Vagina (tissue), 2 donors: ENCODE measurements around the gene TLK2. TPM values are rescaled to one million over a fixed set of nuclear protein-coding genes. Genes with fewer than 3 reads are reported as not detected.
"Not testable (repeated sequence)": the region's sequence is repeated elsewhere in the genome, so short reads cannot be mapped to it uniquely, and the experiment has no call there.

Source experiments
- DNase-seq, 2 donors: peaks; one replicate each; pipeline ENCODE4 v3.0.0-alpha.2; 2017; ENCODE audit errors: extremely low spot score in 2 of 2
- H3K27ac ChIP-seq: fragments of 200-600 bp; sonication (generic); one replicate; pipeline ENCODE4 v1.5.1; 2019
- H3K27me3 ChIP-seq: fragments of 200-600 bp; sonication (generic); one replicate; pipeline ENCODE4 v1.5.1; 2019
- H3K36me3 ChIP-seq, 2 donors: fragments of 200-600 bp; sonication (generic); one replicate each; pipeline ENCODE4 v1.5.1; 2017 to 2019
- H3K4me1 ChIP-seq: fragments of 200-600 bp; sonication (generic); one replicate; pipeline ENCODE4 v1.5.1; 2019
- H3K4me3 ChIP-seq, 2 donors: fragments of 200-600 bp; sonication (generic); 1 replicate in 1 of 2; 2 replicates in 1 of 2; pipeline ENCODE4 v1.5.1; 2016 to 2019
- H3K9me3 ChIP-seq: fragments of 200-600 bp; sonication (generic); one replicate; pipeline ENCODE4 v1.5.1; 2019
- CTCF ChIP-seq, 3 experiments: fragments of 450-650 bp in 2 of 3; fragments of 200-600 bp in 1 of 3; sonication (generic) in 1 of 3; IDR thresholded peaks; one replicate each; pipeline ENCODE4 v1.5.1; 2017 to 2019; ENCODE audit warnings: antibody characterized with exemption in 3 of 3, mild to moderate bottlenecking in 2 of 3, moderate library complexity in 2 of 3
- POLR2A ChIP-seq, 2 donors: fragments of 450-650 bp; IDR thresholded peaks; one replicate each; pipeline ENCODE4 v1.6.1; 2017; ENCODE audit warnings: antibody characterized with exemption in 2 of 2, mild to moderate bottlenecking in 2 of 2, moderate library complexity in 2 of 2
- POLR2AphosphoS5 ChIP-seq, 2 donors: sonication (generic); formaldehyde crosslinking; IDR thresholded peaks; one replicate each; pipeline ENCODE4 v1.9.0; 2017; ENCODE audit warnings: antibody characterized with exemption in 2 of 2, mild to moderate bottlenecking in 2 of 2, low read depth in 1 of 2; ENCODE audit not compliant: insufficient read depth in 1 of 2
- intact Hi-C: fragments of 100-400 bp; cut with DNase I; formaldehyde crosslinking; loops from one replicate; pipeline ENCODE4 v1.15.1; 2023
- total RNA-seq: library from RNA; depleted of rRNA; stranded (reverse); fragments of >200 nt; gene quantifications from one replicate; pipeline ENCODE4 v1.2.3, GENCODE V29; 2016

TLK2 gene
- total RNA-seq, 1 donor from 2014 or later: 40.3 TPM

DNA sequence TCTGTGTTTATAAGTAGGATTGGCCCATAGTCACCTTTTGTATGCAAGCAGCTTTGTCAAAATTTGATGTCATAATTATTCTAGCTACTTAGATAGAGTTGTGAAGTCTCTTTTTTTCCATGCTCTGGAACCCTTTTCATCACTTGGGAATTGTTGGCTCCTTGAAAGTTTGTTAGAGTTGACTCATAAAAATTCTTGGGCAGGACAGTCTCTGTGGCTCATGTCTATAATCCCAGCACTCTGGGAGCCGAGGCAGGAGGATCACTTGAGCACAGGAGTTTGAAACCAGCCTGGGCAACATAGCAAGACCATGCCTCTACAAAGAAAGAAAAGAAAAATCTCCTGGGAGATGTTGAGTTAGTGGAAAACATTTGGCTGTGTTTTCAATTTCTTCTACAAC is 103.1 kb downstream of the TLK2 start:
- H3K4me1 ChIP-seq: no peaks in the 10 kb centered on the region
- intact Hi-C loops: no loop called here
- TF ChIP-seq CTCF (IDR thresholded peaks at IDR 0.05): no peak
- no peak for TF ChIP-seq POLR2A (IDR thresholded peaks at IDR 0.05)
- TF ChIP-seq POLR2AphosphoS5 (IDR thresholded peaks at IDR 0.05; ENCODE audit: insufficient read depth in 1 of 2, low read depth in 1 of 2): no peak
- H3K36me3 ChIP-seq: peaks cover 0 to 22% of the 10 kb centered on the region in 2 donors
- H3K27me3 ChIP-seq: no peaks in the 10 kb centered on the region
- no peak for DNase-seq
- no peak overlapping the region for H3K4me3 ChIP-seq
- H3K27ac ChIP-seq: no peak overlapping the region
- H3K9me3 ChIP-seq: no peaks in the 10 kb centered on the region

DNA sequence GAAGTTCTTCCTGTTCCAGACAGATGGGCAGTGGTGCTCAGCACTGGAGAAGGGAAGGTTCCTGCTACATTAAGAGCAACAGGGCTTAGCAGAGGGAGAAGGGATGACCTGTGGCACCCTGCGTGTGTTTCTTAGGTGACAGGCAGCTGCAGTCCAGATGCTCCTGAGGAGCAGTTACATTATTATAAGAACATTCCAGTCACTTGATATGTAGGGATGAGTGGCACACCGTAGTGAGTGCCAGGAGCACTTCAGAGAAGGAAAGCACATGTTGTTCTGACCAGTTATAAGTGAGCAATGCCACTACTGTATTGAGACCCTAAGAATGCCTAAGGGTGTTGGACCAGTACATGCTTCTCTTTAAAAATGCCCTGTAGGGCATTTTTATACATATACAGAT is 108.9 kb downstream of the TLK2 start:
- TF ChIP-seq POLR2A (IDR thresholded peaks at IDR 0.05): no peak
- TF ChIP-seq POLR2AphosphoS5 (IDR thresholded peaks at IDR 0.05; ENCODE audit: insufficient read depth in 1 of 2, low read depth in 1 of 2): no peak
- TF ChIP-seq CTCF (IDR thresholded peaks at IDR 0.05): no peak
- Histone ChIP-seq H3K27ac (no peak overlapping the region), H3K9me3 (no peaks in the 10 kb centered on the region), H3K36me3 (peaks cover 0 to 27% of the 10 kb centered on the region in 2 donors), H3K4me3 (no peak overlapping the region), H3K4me1 (no peaks in the 10 kb centered on the region), H3K27me3 (no peaks in the 10 kb centered on the region)
- DNase-seq: no peak
- intact Hi-C loops: no loop called here

DNA sequence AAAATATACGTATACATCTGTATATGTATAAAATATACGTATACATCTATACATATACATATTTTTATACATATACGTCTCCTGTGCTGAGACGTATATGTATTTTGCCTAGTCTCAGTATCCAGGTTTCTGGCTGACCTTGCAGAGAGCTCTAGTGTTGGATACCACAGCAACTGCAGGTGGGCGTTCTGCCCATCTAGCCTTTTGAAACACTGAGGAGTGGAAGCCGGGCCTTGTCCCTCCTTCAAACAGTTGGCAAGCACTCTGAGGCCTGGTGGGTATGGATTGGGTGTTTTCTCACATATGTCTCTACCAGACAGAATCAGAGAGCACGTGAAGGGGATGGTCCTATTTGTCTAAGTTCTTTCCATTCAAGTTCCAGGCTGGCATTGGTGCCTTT is 109.5 kb downstream of the TLK2 start:
- no peak for DNase-seq
- intact Hi-C loops: no loop called here
- H3K27me3 ChIP-seq: no peaks in the 10 kb centered on the region
- TF ChIP-seq POLR2AphosphoS5 (IDR thresholded peaks at IDR 0.05; ENCODE audit: insufficient read depth in 1 of 2, low read depth in 1 of 2) (no peak), POLR2A (IDR thresholded peaks at IDR 0.05) (no peak), CTCF (IDR thresholded peaks at IDR 0.05) (no peak)
- H3K27ac ChIP-seq: no peak overlapping the region
- H3K9me3 ChIP-seq: no peaks in the 10 kb centered on the region
- H3K36me3 ChIP-seq: peaks cover 0 to 22% of the 10 kb centered on the region in 2 donors
- no peak overlapping the region for H3K4me3 ChIP-seq
- H3K4me1 ChIP-seq: no peaks in the 10 kb centered on the region

DNA sequence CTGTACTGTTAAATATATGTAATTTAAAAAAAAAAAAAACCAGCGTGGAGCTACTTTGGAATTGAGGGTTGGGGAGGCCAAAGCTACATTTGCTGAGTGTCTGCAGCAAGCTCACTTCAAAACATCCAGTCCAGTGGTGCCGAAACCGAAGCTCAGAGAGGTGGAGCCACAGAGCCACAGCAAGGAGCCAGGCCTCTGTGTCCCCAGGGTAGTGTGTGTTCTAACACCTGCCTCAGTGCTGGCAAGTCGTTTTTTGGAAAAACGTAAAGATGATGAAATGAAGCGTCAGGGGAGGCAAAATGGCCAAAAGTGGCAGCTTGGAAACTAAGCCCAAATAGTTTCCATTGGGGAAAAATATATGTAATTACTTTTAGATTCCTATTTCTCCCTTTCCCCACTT is 112.7 kb downstream of the TLK2 start:
- no peaks in the 10 kb centered on the region for H3K4me1 ChIP-seq
- H3K36me3 ChIP-seq: peaks cover 0 to 17% of the 10 kb centered on the region in 2 donors

GRCh38 chr17:62591822-62592221 is 113.2 kb downstream of the TLK2 start:
- H3K27ac ChIP-seq, H3K4me3 ChIP-seq, intact Hi-C loops, H3K9me3 ChIP-seq, DNase-seq, H3K27me3 ChIP-seq, H3K4me1 ChIP-seq: not testable (repeated sequence)
- H3K36me3 ChIP-seq: peaks cover 0 to 17% of the 10 kb centered on the region in 2 donors

More for the DNA sequence above, 112.7 kb downstream of the TLK2 start:
- Histone ChIP-seq H3K4me3 (no peak overlapping the region), H3K9me3 (no peaks in the 10 kb centered on the region), H3K27ac (no peak overlapping the region), H3K27me3 (no peaks in the 10 kb centered on the region)
- DNase-seq: no peak
- intact Hi-C loops: no loop called here
- TF ChIP-seq POLR2A (IDR thresholded peaks at IDR 0.05) (no peak), CTCF (IDR thresholded peaks at IDR 0.05) (no peak), POLR2AphosphoS5 (IDR thresholded peaks at IDR 0.05; ENCODE audit: insufficient read depth in 1 of 2, low read depth in 1 of 2) (no peak)
